ENCODE measurements around the gene ILKAP. TPM values are rescaled to one million over a fixed set of nuclear protein-coding genes. Genes with fewer than 3 reads are reported as not detected.

Gene ILKAP
- total RNA-seq, 2 experiments from 2014 or later, result 46.7 to 50.2 TPM

DNA sequence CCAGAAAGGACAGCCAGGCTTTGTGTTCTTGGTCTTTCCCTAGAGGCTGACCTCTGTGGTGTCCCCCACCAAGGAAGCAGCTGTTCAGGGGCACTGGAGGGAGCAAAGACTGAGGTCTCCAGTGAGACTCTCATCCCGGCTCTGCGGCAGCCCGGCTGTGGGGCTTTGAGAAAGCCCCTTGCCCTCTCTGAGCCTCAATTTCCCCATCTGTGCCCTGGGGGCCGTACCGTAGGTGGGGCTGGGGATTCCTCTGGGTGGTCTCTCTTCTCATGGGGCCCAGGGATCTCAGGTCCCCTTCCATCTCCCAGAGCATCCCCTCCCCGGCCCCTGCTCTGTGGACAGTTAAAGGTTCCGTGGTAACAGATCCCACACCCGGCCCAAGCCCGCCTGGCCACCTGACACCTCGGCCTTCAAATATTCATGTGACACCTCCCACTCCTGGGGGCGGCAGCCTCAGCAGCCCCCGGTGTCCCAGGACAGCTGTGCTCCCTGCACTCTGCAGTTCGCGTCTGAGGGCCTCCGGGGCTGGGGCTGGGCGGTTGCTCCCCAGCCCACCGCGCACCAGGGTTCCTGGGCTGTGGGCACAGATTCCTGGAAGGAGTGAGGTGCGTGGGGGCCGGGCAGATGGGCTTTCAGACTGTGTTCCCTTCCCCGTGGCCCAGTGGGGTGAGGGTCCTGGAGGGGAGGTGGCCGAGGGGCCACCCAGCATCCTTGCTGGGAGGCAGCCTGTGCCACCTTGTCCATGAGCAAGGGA is 80.1 kb downstream of the ILKAP start:
- ChIA-PET CTCF (no interaction called here), POLR2A (no interaction called here)
- no peaks in the 10 kb centered on the region for H3K4me1 Mint-ChIP-seq (ENCODE audit: low read depth)
- intact Hi-C loops (cut with micrococcal nuclease), result no loop called here
- DNase-seq, result no peak
- H3K36me3 Mint-ChIP-seq, result no peaks in the 10 kb centered on the region
- no peak overlapping the region for H3K27ac Mint-ChIP-seq
- H3K4me3 Mint-ChIP-seq, result no peak overlapping the region
- H3K27me3 Mint-ChIP-seq, result peaks cover 2% of the 10 kb centered on the region
- no peaks in the 10 kb centered on the region for H3K9me3 Mint-ChIP-seq

- Mint-ChIP-seq H3K9me3 (no peaks in the 10 kb centered on the region), H3K4me3 (no peak overlapping the region), H3K27me3 (peaks cover 5% of the 10 kb centered on the region), H3K4me1 (ENCODE audit: low read depth) (no peaks in the 10 kb centered on the region), H3K36me3 (no peaks in the 10 kb centered on the region), H3K27ac (no peak overlapping the region)
- CTCF ChIA-PET, result no interaction called here
- no peak for DNase-seq
- POLR2A ChIA-PET, result no interaction called here
- intact Hi-C loops (cut with micrococcal nuclease), result no loop called here
These were observed 80.9 kb downstream of the ILKAP start for GRCh38 chr2:238122287-238123217.

DNA sequence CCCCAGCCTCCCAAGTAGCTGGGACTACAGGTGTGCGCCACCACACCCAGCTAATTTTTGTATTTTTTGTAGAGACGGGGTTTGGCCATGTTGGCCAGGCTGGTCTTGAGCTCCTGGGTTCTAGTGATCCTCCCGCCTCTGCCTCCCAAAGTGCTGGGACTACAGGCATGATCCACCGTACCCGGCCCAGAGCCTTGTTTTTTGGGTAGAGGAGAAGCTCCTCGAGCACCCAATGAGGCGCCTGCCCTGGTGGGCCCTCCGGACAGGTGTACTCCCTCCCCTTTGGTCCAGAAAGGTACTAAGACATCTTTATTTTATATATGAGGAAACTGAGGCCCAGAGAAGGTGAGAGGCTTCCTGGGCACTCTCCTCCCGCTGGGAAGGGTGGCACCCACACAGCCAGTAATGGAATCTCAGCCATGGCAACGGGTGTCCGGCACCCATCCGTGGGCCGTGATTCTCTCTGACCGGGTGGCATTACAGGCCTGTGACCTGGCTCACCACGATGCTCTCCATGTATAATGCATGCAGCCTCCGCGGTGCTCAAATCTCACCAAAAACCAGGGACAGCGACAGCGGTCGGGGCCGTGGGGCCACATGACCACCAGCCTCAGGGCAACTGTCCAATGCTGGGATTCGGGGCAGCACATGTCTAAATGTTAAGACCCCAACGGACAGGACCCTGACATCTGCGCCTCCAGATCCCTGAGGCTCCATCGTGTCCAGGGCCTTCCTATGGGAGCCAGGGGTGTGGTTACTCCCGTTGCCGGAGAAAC is 81.8 kb downstream of the ILKAP start:
- CTCF ChIA-PET, result no interaction called here
- Mint-ChIP-seq H3K4me1 (ENCODE audit: low read depth) (no peaks in the 10 kb centered on the region), H3K4me3 (no peak overlapping the region), H3K36me3 (no peaks in the 10 kb centered on the region), H3K27me3 (peaks cover 9% of the 10 kb centered on the region), H3K27ac (no peak overlapping the region), H3K9me3 (no peaks in the 10 kb centered on the region)
- intact Hi-C loops (cut with micrococcal nuclease), result no loop called here
- no peak for DNase-seq
- POLR2A ChIA-PET, result no interaction called here

- intact Hi-C loops (cut with micrococcal nuclease), result no loop called here
- H3K4me1 Mint-ChIP-seq (ENCODE audit: low read depth), result no peaks in the 10 kb centered on the region
- no peak overlapping the region for H3K4me3 Mint-ChIP-seq
- peaks cover 9% of the 10 kb centered on the region for H3K27me3 Mint-ChIP-seq
- no peak overlapping the region for H3K27ac Mint-ChIP-seq
- ChIA-PET CTCF (no interaction called here), POLR2A (no interaction called here)
- no peaks in the 10 kb centered on the region for H3K9me3 Mint-ChIP-seq
- no peak for DNase-seq
- no peaks in the 10 kb centered on the region for H3K36me3 Mint-ChIP-seq
These were observed 82.8 kb downstream of the ILKAP start for GRCh38 chr2:238120463-238121298.

Other genes with a start within 250 kb of the ILKAP start
- gene UBE2F, start 236.7 kb downstream of the ILKAP start, total RNA-seq, result 10 to 100 TPM; 50.7 to 52.9 TPM
- gene SCLY, start 142.7 kb downstream of the ILKAP start, total RNA-seq, result 10 to 100 TPM; 47.9 to 51.8 TPM
- under 1 TPM; 0.12 to 0.14 TPM for gene ESPNL, start 103.4 kb downstream of the ILKAP start, total RNA-seq
- gene KLHL30, start 65.0 kb downstream of the ILKAP start, total RNA-seq, result not detected
- gene ERFE, start 44.7 kb downstream of the ILKAP start, total RNA-seq, result not detected
- gene HES6, start 36.3 kb upstream of the ILKAP start, total RNA-seq, result 1 to 10 TPM; 3.1 to 3.3 TPM
- 1 to 10 TPM; 5.5 to 7.2 TPM for gene PER2, start 84.9 kb upstream of the ILKAP start, total RNA-seq
- 1 to 10 TPM; 8.0 to 9.3 TPM for gene TRAF3IP1, start 116.8 kb upstream of the ILKAP start, total RNA-seq
- 10 to 100 TPM; 34.6 to 38.8 TPM for gene ASB1, start 223.2 kb upstream of the ILKAP start, total RNA-seq